OCI-LY3 (cell line): ENCODE results near the gene ROBO1.
A peak's percentile ranks its signal among the peaks of the same experiment; 100 is the strongest.

Source experiments
- H2AFZ ChIP-seq: fragments of 200-600, 300-600 bp; shearing (Covaris generic); 2 replicates; pipeline ENCODE4 v1.6.0; 2014; ENCODE audit warnings: antibody characterized with exemption, low read depth, low read length
- H3K27ac ChIP-seq: fragments of 200-600, 300-600 bp; sonication (generic); 2 replicates; pipeline ENCODE4 v1.5.1; 2014; ENCODE audit warnings: mild to moderate bottlenecking, low read length, moderate library complexity, mixed read lengths
- H3K27me3 ChIP-seq: fragments of 200-600, 300-600 bp; sonication (generic); 2 replicates; pipeline ENCODE4 v1.6.1; 2014; ENCODE audit warnings: low read depth, low read length, mixed read lengths
- H3K36me3 ChIP-seq: fragments of 200-600, 300-600 bp; sonication (generic); replicated peaks from 2 replicates; pipeline ENCODE3; 2014; ENCODE audit warnings: low read depth, low read length, mixed read lengths
- H3K4me1 ChIP-seq: fragments of 300-600, 200-600 bp; sonication (generic); 2 replicates; pipeline ENCODE4 v1.6.1; 2014; ENCODE audit warnings: low read length, mixed read lengths
- H3K4me2 ChIP-seq: fragments of 200-600, 300-600 bp; sonication (generic); 2 replicates; pipeline ENCODE4 v1.6.1; 2014; ENCODE audit warnings: low read length, mixed read lengths
- H3K4me3 ChIP-seq: fragments of 300-600, 200-600 bp; sonication (generic); 2 replicates; pipeline ENCODE4 v1.5.1; 2014; ENCODE audit warnings: antibody characterized with exemption, mild to moderate bottlenecking, low read length, moderate library complexity
- H3K79me2 ChIP-seq: fragments of 300-600, 200-600 bp; shearing (Covaris generic); 2 replicates; pipeline ENCODE4 v1.6.1; 2014; ENCODE audit warnings: mild to moderate bottlenecking, low read length, mixed read lengths
- H3K9ac ChIP-seq: fragments of 300-600, 200-600 bp; shearing (Covaris generic); 2 replicates; pipeline ENCODE4 v1.6.0; 2014; ENCODE audit warnings: mild to moderate bottlenecking, low read length, moderate library complexity
- H3K9me3 ChIP-seq: fragments of 200-600, 300-600 bp; shearing (Covaris generic); 2 replicates; pipeline ENCODE4 v1.6.1; 2014; ENCODE audit warnings: low read length, mixed read lengths; ENCODE audit not compliant: insufficient read depth
- H4K20me1 ChIP-seq: fragments of 200-600, 300-600 bp; sonication (generic); 2 replicates; pipeline ENCODE4 v1.6.1; 2016; ENCODE audit warnings: low read length, mixed read lengths; ENCODE audit not compliant: insufficient read depth
- EZH2phosphoT487 ChIP-seq: fragments of 200-600 bp; shearing (Covaris generic); IDR thresholded peaks from 2 replicates; pipeline ENCODE4 v1.6.1; 2018; ENCODE audit warnings: antibody characterized with exemption, mixed run types, low read depth
- TF ChIP-seq, protein P1 (sequence below): fragments of 200-600, 300-600 bp; sonication (generic); IDR thresholded peaks from 2 replicates; pipeline ENCODE4 v1.5.1; 2014; ENCODE audit warnings: antibody characterized with exemption, low read length, low read depth

The ROBO1 gene

DNA sequence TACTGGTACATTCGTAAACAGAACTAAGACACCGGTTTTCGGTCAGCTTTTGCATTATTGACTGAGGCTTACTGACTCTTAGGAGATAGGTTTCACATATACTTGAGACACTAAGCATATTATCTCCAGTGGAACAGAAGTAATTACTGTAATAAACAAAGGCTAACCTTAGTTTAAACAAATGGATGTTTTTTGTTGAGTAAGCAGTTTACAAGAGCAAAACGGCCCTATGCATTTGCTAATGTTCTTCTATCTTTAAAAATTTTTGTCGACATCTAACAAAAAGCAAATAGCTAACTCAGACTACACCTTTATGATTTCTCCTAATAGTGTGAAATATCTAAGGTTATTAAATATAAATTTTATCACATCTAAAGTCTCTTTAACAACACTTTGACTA is 664.5 kb downstream of the ROBO1 start:
- no peaks in the 10 kb centered on the region for H3K9me3 ChIP-seq
- H3K9ac ChIP-seq = no peak overlapping the region
- no peak overlapping the region for H3K4me3 ChIP-seq
- no peaks in the 10 kb centered on the region for H3K27me3 ChIP-seq
- H3K36me3 ChIP-seq = no peaks in the 10 kb centered on the region
- H2AFZ ChIP-seq = no peak overlapping the region
- H3K4me1 ChIP-seq = no peaks in the 10 kb centered on the region
- H3K27ac ChIP-seq = no peak overlapping the region
- H4K20me1 ChIP-seq = no peaks in the 10 kb centered on the region
- no peak overlapping the region for H3K4me2 ChIP-seq
- no peak for TF ChIP-seq EZH2phosphoT487
- TF ChIP-seq, protein P1, sequence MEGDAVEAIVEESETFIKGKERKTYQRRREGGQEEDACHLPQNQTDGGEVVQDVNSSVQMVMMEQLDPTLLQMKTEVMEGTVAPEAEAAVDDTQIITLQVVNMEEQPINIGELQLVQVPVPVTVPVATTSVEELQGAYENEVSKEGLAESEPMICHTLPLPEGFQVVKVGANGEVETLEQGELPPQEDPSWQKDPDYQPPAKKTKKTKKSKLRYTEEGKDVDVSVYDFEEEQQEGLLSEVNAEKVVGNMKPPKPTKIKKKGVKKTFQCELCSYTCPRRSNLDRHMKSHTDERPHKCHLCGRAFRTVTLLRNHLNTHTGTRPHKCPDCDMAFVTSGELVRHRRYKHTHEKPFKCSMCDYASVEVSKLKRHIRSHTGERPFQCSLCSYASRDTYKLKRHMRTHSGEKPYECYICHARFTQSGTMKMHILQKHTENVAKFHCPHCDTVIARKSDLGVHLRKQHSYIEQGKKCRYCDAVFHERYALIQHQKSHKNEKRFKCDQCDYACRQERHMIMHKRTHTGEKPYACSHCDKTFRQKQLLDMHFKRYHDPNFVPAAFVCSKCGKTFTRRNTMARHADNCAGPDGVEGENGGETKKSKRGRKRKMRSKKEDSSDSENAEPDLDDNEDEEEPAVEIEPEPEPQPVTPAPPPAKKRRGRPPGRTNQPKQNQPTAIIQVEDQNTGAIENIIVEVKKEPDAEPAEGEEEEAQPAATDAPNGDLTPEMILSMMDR = no peak
- H3K79me2 ChIP-seq = no peaks in the 10 kb centered on the region

DNA sequence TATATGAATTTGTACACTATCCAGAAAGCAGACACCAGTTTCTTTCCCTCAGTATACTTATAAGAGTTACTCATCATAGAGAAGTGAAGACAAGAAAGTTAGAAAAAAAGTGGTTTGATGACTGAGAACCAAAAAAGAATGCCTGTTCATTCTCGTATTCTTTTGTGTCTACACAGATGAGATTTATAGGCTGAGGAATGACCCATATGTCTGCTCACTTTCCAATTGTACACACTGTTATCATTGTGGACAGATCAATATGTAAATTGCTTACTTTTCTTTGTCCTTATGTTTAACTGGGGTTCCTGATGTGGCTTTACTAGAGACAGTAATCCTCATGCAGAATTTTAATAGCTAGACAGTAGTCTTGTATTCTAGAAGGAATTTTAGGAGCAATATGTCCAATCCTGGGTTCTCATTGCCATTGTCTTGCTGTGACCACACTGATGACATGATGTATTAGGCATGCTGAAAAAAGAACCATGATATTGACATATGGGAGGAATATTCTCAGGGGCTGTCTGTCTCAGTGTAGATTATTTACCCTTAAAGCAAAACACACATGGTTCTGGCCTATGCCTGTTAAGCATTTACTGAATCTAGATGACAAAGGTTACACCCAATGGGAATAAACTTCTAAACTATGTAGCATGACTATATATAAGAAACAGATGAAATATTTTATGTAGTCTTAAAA is 669.7 kb downstream of the ROBO1 start:
- no peak overlapping the region for H3K4me2 ChIP-seq
- H4K20me1 ChIP-seq = no peaks in the 10 kb centered on the region
- H3K79me2 ChIP-seq = no peaks in the 10 kb centered on the region
- H3K4me3 ChIP-seq = no peak overlapping the region
- no peak overlapping the region for H3K9ac ChIP-seq
- H2AFZ ChIP-seq = no peak overlapping the region
- no peaks in the 10 kb centered on the region for H3K27me3 ChIP-seq
- TF ChIP-seq EZH2phosphoT487 = no peak
- TF ChIP-seq, protein P1 = no peak
- H3K27ac ChIP-seq = no peak overlapping the region
- H3K36me3 ChIP-seq = no peaks in the 10 kb centered on the region
- peaks cover 9% of the 10 kb centered on the region for H3K9me3 ChIP-seq
- no peaks in the 10 kb centered on the region for H3K4me1 ChIP-seq

DNA sequence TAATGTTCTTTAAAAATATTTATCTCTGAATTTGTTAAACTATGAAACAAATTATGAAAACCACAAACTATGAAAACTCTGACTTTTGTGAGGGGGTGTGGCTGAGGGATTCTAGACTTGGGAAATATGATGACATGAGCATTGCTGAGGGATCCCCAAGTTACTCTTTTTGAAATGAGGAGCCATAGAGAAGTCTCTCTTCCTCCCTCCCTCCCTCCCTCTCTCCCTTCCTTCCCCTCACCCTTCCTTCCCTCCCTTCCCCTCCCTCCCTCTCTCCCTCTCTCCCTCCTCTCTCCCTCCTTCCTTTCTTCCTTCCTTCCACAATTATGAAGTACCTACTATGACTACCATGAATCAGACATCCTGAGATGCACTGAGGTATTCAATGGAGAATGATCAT is 673.1 kb downstream of the ROBO1 start:
- Histone ChIP-seq H3K9ac (no peak overlapping the region), H3K4me1 (no peaks in the 10 kb centered on the region), H3K4me2 (no peak overlapping the region), H3K4me3 (no peak overlapping the region), H3K9me3 (peaks cover 9% of the 10 kb centered on the region), H3K27ac (no peak overlapping the region), H2AFZ (no peak overlapping the region), H3K79me2 (no peaks in the 10 kb centered on the region), H4K20me1 (no peaks in the 10 kb centered on the region), H3K27me3 (no peaks in the 10 kb centered on the region), H3K36me3 (no peaks in the 10 kb centered on the region)
- TF ChIP-seq EZH2phosphoT487 = no peak
- TF ChIP-seq, protein P1 = no peak

DNA sequence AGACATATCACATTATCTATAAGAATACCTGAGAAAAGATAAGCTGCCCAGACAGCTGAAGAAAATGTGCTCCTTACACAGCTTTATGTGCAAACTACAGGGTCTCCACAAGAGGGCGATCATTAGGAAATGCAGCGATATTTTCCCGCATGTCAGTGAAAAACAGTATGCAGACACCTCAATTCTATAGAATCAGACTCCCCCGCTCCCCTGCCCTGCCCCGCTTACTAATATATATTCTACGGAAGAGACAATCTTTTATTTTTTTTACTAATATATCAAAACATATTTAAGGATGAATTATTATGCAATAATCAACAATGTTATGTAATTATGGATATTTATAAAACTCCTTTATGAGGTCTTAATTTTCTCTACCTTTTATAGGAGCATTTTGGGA is 681.3 kb downstream of the ROBO1 start:
- Histone ChIP-seq H3K79me2 (no peaks in the 10 kb centered on the region), H3K4me1 (no peaks in the 10 kb centered on the region), H3K36me3 (no peaks in the 10 kb centered on the region), H2AFZ (no peak overlapping the region), H3K4me2 (peak overlapping the region; percentile 12; the same call in 1 of the 2 replicates), H3K9me3 (no peaks in the 10 kb centered on the region), H4K20me1 (no peaks in the 10 kb centered on the region), H3K27ac (no peak overlapping the region), H3K27me3 (no peaks in the 10 kb centered on the region), H3K4me3 (no peak overlapping the region), H3K9ac (no peak overlapping the region)
- TF ChIP-seq EZH2phosphoT487 = no peak
- TF ChIP-seq, protein P1 = peak; percentile 92
